Measurements from ENCODE around the gene GMPR2.

GMPR2 gene

GRCh38 chr14:24246765-24247212 lies 14.1 kb downstream of the GMPR2 start:
- no peaks in the 10 kb centered on the region for H4K20me1 ChIP-seq (ENCODE audit: insufficient read depth)
- peaks cover 30% of the 10 kb centered on the region for H3K4me1 ChIP-seq (ENCODE audit: low read depth, poor library complexity, severe bottlenecking)
- TF ChIP-seq, protein P1, sequence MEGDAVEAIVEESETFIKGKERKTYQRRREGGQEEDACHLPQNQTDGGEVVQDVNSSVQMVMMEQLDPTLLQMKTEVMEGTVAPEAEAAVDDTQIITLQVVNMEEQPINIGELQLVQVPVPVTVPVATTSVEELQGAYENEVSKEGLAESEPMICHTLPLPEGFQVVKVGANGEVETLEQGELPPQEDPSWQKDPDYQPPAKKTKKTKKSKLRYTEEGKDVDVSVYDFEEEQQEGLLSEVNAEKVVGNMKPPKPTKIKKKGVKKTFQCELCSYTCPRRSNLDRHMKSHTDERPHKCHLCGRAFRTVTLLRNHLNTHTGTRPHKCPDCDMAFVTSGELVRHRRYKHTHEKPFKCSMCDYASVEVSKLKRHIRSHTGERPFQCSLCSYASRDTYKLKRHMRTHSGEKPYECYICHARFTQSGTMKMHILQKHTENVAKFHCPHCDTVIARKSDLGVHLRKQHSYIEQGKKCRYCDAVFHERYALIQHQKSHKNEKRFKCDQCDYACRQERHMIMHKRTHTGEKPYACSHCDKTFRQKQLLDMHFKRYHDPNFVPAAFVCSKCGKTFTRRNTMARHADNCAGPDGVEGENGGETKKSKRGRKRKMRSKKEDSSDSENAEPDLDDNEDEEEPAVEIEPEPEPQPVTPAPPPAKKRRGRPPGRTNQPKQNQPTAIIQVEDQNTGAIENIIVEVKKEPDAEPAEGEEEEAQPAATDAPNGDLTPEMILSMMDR (conservative IDR thresholded peaks at IDR 0.05; ENCODE audit: low read depth, low read length): no peak
- H3K27ac ChIP-seq: peak overlapping the region; percentile 79
- peak overlapping the region; percentile 49 for H3K4me2 ChIP-seq
- H3K9ac ChIP-seq: peak overlapping the region; percentile 41; the same call in 1 of the 2 replicates
- no peaks in the 10 kb centered on the region for H3K36me3 ChIP-seq (ENCODE audit: insufficient read depth)
- H3K27me3 ChIP-seq (ENCODE audit: insufficient read depth, low read depth): no peaks in the 10 kb centered on the region
- peak overlapping the region; percentile 68 for H2AFZ ChIP-seq (ENCODE audit: low read depth)
- no peak overlapping the region for H3K4me3 ChIP-seq (IDR thresholded peaks at IDR 0.05; ENCODE audit: insufficient read depth, low read depth, low read length)
- H3K79me2 ChIP-seq (ENCODE audit: insufficient read depth, low read depth): no peaks in the 10 kb centered on the region

GRCh38 chr14:24247422-24247821 lies 14.7 kb downstream of the GMPR2 start:
- H3K9ac ChIP-seq: peak overlapping the region; percentile 41; the same call in 1 of the 2 replicates
- H3K4me3 ChIP-seq (IDR thresholded peaks at IDR 0.05; ENCODE audit: insufficient read depth, low read depth, low read length): no peak overlapping the region
- H3K4me2 ChIP-seq: no peak overlapping the region; the same call in 1 of the 2 replicates
- no peaks in the 10 kb centered on the region for H3K27me3 ChIP-seq (ENCODE audit: insufficient read depth, low read depth)
- peak overlapping the region; percentile 79 for H3K27ac ChIP-seq
- H3K4me1 ChIP-seq (ENCODE audit: low read depth, poor library complexity, severe bottlenecking): peaks cover 30% of the 10 kb centered on the region
- H4K20me1 ChIP-seq (ENCODE audit: insufficient read depth): no peaks in the 10 kb centered on the region
- H3K79me2 ChIP-seq (ENCODE audit: insufficient read depth, low read depth): no peaks in the 10 kb centered on the region
- TF ChIP-seq, protein P1 (conservative IDR thresholded peaks at IDR 0.05; ENCODE audit: low read depth, low read length): no peak
- no peak overlapping the region for H2AFZ ChIP-seq (ENCODE audit: low read depth)
- no peaks in the 10 kb centered on the region for H3K36me3 ChIP-seq (ENCODE audit: insufficient read depth)

GRCh38 chr14:24249230-24250021 lies 16.7 kb downstream of the GMPR2 start:
- Histone ChIP-seq H3K4me2 (no peak overlapping the region), H3K27ac (no peak overlapping the region), H3K27me3 (ENCODE audit: insufficient read depth, low read depth) (no peaks in the 10 kb centered on the region), H3K9ac (no peak overlapping the region), H3K4me1 (ENCODE audit: low read depth, poor library complexity, severe bottlenecking) (peaks cover 20% of the 10 kb centered on the region), H2AFZ (ENCODE audit: low read depth) (no peak overlapping the region), H3K79me2 (ENCODE audit: insufficient read depth, low read depth) (no peaks in the 10 kb centered on the region), H3K4me3 (IDR thresholded peaks at IDR 0.05; ENCODE audit: insufficient read depth, low read depth, low read length) (no peak overlapping the region), H4K20me1 (ENCODE audit: insufficient read depth) (no peaks in the 10 kb centered on the region), H3K36me3 (ENCODE audit: insufficient read depth) (no peaks in the 10 kb centered on the region)
- TF ChIP-seq, protein P1 (conservative IDR thresholded peaks at IDR 0.05; ENCODE audit: low read depth, low read length): no peak

- no peaks in the 10 kb centered on the region for H4K20me1 ChIP-seq (ENCODE audit: insufficient read depth)
Measured at GRCh38 chr14:24250354-24250753, 17.6 kb downstream of the GMPR2 start.

More at GRCh38 chr14:24250354-24250753, 17.6 kb downstream of the GMPR2 start:
- H3K4me2 ChIP-seq: no peak overlapping the region
- H3K79me2 ChIP-seq (ENCODE audit: insufficient read depth, low read depth): no peaks in the 10 kb centered on the region
- no peak overlapping the region for H2AFZ ChIP-seq (ENCODE audit: low read depth)
- no peak overlapping the region for H3K9ac ChIP-seq
- TF ChIP-seq, protein P1 (conservative IDR thresholded peaks at IDR 0.05; ENCODE audit: low read depth, low read length): no peak
- peaks cover 20% of the 10 kb centered on the region for H3K4me1 ChIP-seq (ENCODE audit: low read depth, poor library complexity, severe bottlenecking)
- no peak overlapping the region for H3K4me3 ChIP-seq (IDR thresholded peaks at IDR 0.05; ENCODE audit: insufficient read depth, low read depth, low read length)
- H3K27ac ChIP-seq: no peak overlapping the region
- no peaks in the 10 kb centered on the region for H3K27me3 ChIP-seq (ENCODE audit: insufficient read depth, low read depth)
- no peaks in the 10 kb centered on the region for H3K36me3 ChIP-seq (ENCODE audit: insufficient read depth)

Measured in KMS-11 (cell line).